Stimulated activated naive CD8-positive, alpha-beta T cell treated with anti-CD3 and anti-CD28 coated beads, Interleukin-15, Interleukin-2, amounts not matched to agents 100 U/mL and 50 U/mL, for 24 hours (primary cell): ENCODE results near the gene SIMC1.
"Not testable (repeated sequence)": the region's sequence is repeated elsewhere in the genome, so short reads cannot be mapped to it uniquely, and the experiment has no call there.

Experiments used
- ATAC-seq: fragments of 150-1000 bp; cut with Tn5 transposase; one replicate; pipeline ENCODE4 v1.10.0; 2021
- DNase-seq: peaks from one replicate; pipeline ENCODE4 v3.0.0; 2021

SIMC1 gene

DNA sequence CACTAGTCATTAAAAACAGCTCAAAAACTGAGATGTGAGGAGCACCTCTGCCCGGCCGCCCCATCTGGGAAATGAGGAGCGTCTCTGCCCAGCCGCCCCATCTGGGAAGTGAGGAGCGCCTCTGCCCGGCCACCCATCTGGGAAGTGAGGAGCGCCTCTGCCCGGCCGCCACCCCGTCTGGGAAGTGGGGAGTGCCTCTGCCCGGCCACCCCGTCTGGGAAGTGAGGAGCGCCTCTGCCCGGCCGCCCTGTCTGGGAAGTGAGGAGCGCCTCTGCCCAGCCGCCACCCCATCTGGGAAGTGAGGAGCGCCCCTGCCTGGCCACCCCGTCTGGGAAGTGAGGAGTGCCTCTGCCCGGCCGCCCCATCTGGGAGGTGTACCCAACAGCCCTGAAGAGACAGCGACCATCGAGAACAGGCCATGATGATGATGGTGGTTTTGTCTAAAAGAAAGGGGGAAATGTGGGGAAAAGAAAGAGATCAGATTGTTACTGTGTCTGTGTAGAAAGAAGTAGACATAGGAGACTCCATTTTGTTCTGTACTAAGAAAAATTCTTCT lies 23.7 kb upstream of the SIMC1 start:
- not testable (repeated sequence) for ATAC-seq, DNase-seq

DNA sequence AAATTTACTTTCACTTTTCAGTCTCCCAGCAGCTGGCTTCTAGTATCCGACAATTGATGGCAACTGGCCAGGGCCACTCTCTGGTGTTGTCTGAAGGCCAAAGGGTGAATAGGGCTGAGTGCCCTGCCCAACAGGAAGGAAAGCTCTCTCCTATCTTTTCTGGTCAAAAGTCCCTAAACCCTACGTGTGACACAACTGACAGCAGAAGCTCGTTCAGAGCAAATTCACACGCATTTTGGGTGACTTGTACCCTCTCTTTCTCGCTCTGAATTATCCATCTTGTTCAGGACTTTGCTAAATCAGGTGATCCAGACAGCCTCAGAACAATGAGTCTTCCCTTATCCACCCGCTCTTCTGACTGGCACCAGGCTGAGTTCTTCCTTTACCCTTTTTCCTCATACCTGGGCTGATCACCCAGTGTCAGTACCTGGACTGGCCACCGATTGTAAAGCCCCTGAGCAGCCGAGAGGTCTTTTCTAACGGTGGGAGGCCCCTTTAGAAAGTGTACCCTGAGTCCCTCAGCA lies 21.8 kb upstream of the SIMC1 start:
- ATAC-seq, DNase-seq: not testable (repeated sequence)

DNA sequence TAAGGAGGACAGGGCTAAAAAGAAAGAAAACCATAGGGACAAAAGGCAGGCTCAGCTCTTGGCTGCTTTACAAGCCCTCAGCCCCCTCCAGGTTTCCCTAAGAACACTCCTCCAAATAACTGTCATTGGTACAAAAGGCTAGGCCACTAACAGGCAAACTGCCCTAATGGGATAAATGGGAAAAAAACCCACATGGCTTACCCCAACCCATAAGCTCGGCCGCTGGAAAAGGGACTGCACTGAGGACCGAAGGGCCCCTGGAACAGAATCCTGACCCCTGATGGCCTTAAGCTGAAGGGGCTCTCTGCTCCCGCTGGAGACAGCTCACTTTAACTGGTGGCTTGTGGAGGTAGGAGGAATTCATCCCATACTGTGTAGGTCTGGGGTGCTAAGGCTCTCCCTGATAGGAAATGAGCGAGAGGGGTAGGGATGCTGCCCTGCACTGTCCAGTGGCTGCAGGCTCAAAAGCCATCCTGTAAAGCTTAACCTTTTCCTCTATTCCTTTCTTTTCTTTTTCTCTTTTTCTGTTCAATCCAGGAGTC lies 21.0 kb upstream of the SIMC1 start:
- not testable (repeated sequence) for ATAC-seq, DNase-seq

DNA sequence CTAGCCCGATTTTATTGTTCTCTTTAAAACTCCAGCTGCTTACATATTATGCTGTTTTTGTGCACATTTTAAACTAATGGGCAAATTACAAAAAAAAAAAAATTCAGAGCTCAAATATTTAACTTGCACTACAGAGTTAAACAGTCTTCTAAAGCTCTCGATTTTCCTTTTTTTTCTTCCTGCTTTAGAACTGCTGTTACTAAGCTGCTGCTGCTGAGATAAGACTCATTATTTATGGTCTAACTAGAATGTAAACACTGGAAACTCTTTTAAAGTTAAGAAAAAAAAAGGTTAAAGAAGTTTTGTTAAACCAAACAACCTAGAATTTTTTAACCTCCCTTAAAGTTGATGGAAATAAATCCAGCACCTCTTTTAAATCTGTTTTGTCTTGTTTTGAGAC lies 20.5 kb upstream of the SIMC1 start:
- DNase-seq, ATAC-seq: not testable (repeated sequence)

DNA sequence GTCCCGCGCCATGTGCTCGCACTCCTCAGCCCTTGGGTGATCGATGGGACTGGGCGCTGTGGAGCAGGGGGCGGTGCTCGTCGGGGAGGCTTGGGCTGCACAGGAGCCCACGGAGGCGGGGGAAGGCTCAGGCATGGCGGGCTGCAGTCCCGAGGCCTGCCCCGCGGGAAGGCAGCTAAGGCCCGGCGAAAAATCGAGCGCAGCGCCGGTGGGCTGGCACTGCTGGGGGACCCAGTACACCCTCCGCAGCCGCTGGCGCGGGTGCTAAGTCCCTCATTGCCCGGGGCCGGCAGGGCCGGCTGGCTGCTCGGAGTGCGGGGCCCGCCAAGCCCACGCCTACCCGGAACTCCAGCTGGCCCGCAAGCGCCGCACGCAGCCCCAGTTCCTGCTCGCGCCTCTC lies 16.2 kb upstream of the SIMC1 start:
- not testable (repeated sequence) for ATAC-seq

DNA sequence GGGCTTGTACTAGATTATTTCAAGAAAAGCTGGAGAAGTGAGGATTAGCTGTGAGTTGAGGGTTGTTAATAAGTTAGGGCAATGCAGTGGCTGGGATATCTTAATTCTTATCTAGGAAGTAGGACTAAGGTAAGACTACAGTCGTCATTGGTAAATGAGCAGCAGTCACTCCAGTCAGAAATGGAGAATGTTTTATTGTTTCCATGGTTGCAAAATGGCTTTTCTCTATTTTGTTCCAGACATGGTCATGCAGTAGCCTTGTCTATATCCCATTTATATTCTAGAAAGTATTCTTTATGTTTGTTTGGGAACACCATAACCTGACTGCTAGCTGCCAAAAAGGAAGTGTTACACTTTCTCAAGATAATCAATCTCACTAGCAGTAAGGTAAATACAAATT lies 9.9 kb upstream of the SIMC1 start:
- ATAC-seq, DNase-seq: not testable (repeated sequence)

More for the DNA sequence above, 16.2 kb upstream of the SIMC1 start:
- not testable (repeated sequence) for DNase-seq

DNA sequence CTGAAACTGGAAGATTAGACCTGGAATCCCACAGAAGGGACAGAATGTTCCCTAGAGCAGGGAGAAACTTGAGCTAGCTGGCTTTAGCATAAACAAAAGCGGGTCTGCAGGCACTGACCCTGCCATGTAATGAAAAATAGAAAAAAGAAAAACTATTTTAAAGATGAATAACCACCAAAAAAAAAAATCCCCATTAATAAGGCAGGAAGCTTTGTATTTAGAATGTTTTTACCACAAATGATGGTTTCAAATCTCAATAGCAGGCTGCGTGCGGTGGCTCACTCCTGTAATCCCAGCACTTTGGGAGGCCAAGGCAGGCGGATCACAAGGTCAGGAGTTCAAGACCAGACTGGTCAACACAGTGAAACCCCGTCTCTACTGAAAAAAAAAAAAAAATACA lies 5.0 kb upstream of the SIMC1 start:
- DNase-seq, ATAC-seq: not testable (repeated sequence)

DNA sequence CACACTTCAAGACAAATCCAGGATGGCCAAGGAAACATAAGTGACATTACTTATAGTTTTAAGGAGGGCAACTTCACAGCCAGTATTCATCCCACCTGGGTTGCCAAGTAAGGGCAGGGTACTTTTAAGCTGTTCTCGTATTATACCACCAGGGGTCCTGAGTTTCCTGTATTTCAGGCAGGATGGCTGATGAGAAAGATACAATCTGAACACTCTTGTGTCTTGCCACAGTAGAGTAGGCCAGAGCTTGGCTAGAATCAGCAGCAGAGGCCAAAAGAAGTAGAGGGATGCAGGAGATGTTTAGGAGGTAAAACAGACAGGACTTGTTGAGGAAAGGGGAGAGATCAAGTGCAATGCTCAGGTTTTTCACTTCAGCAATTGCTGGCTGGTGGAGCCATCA lies 3.1 kb upstream of the SIMC1 start:
- ATAC-seq (peak; percentile 48), DNase-seq (peak; percentile 14)

DNA sequence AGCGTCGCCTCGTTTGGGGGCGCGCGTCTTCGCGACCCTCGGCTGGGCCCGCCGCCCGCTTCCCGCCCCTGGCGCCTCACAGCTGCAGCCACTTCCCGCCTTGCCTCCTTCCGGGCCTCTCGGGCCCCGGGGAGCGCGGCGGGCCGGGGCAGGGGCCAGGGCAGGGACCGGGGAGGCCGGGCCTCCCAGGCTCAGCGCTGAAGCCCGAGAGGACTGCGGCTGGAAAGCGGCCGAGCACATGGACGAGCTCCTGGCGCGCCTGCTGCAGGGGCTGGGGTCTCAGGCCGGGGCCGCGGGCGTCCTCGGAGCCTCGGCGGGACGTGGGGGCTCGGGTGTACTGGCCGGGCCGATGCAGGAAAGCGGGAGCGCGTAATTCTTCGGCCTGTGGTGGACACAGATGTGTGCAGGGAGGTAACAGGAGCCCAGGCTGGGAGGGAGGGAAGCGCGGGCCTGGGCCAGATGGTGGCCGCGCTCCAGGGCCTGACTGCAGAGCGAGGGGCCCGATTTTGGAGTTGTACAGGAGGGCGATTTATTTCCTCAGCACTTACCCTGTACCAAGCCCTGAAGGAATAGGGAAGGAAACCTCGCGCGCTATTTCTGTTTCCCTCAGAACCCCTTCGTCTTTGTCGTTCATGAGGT lies 540 bp downstream of the SIMC1 start:
- peak; percentile 35 for ATAC-seq
- DNase-seq: not testable (repeated sequence)

DNA sequence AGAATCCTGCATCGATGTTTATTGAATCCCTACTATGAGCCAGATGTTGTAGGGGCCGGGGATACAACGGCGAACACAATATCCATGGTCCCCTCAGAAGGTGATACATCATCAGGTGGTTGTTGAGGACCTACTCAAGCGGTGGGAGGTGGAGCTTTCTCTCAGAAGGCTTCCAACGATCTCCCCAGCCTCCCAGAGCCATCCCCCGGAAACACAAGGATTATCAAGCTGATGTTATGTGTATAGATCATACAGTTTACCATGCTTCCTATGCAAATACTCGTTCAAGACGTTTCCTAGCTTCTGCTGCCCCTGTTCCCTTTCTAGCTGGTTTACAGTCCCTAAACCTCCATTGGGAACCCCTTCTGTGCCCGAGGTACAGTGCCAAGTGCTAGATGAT lies 1.1 kb downstream of the SIMC1 start:
- not testable (repeated sequence) for ATAC-seq, DNase-seq

DNA sequence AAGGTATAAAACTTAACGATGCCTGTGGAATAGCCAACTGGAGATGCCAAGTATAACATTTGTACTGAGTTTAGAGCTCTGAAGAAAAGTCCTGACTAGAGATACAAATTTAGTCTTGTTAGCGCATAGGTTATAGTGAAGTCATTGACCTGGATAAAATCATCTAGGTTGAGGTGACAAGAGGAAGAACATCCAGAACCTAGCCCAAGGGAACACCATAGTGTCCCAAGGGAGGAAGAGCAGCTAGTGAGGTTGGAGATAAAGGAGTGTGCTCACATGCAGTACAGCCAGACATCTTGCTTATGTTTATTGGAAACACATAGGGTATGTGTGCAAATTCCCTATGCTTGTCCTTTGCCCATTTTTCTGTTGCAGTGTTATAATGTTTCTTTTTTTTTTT lies 6.1 kb downstream of the SIMC1 start:
- ATAC-seq, DNase-seq: not testable (repeated sequence)

DNA sequence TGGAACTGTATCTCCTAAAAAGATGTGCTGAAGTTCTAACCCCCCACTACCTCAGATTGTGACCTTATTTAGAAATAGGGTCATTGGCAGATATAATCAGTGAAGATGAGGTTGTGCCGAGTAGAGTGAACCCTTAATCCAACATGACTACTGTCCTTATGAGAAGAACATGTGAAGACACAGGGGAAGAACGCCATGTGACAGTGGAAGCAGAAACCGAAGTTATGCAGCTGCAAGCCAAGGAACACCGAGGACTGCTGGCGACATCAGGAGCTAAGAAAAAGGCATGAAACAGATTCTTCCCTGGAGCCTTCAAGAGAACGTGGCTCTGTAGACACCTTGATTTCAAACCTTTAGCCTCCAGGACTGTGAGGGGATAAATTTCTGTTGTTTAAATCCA lies 6.8 kb downstream of the SIMC1 start:
- ATAC-seq, DNase-seq: not testable (repeated sequence)

DNA sequence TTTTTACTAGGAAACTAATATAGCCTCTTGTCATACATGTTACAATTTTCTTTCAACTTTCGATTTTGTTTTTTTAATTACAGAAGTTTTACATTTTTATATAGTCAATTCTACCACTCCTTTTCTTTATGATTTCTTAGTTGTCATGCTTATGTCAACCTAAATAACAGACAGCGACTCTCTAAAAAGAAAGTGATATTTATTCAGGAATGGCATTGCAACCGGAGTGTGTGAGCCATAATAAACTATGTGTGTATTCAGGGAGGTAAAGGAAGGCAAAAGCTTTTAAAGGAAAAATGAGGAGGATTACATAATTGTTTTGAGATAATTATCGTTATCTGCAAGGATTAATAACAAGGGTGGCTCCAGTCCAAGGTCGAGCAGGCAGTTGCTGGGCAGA lies 7.3 kb downstream of the SIMC1 start:
- ATAC-seq, DNase-seq: not testable (repeated sequence)

DNA sequence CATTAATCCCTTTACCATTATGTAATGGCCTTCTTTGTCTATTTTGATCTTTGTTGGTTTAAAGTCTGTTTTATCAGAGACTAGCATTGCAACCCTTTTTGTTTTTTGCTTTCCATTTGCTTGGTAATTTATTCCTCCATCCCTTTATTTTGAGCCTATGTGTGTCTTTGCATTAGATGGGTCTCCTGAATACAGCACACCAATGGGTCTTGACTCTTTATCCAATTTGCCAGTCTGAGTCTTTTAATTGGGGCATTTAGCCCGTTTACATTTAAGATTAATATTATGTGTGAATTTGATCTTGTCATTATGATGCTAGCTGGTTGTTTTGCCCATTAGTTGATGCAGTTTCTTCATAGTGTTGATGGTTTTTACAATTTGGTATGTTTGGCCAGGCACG lies 12.5 kb downstream of the SIMC1 start:
- ATAC-seq, DNase-seq: not testable (repeated sequence)

DNA sequence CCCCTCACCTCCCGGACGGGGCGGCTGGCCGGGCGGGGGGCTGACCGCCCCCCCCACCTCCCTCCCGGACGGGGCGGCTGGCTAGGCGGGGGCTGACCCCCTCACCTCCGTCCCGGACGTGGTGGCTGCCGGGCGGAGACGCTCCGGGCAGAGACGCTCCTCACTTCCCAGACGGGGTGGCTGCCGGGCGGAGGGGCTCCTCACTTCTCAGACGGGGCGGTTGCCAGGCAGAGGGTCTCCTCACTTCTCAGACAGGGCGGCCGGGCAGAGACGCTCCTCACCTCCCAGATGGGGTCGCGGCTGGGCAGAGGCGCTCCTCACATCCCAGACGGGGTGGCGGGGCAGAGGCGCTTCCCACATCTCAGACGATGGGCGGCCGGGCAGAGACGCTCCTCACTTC lies 13.9 kb downstream of the SIMC1 start:
- not testable (repeated sequence) for ATAC-seq, DNase-seq

DNA sequence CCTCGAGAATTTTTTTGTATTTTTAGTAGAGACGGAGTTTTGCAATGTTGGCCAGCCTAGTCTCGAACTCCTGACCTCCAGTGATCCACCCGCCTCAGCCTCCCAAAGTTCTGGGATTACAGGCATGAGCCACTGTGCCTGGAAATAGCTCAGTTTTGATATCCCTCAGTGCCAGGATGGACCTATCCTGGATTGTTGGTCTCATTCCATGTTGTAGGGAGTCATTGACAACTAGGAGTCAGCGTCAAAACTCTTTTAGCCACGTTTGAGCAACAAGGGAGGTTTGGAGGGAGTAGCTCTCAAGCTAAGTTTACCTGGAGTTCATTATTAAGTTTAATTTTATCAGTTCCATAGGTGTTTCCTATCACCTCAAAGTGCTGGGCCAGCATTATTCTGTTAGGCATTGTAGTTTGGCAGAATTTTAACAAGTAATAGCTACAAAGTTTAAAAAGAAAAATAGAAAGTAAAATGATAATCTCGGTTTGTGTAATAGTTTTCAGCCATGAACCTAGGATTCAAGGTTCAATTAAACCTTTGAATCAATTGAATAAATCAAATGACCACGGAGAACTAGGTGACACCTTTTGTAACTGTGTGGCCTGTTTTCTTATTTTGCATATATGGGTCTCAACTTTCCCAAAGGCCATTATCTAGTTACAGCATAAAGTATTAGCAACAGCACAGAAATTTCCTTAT lies 15.3 kb downstream of the SIMC1 start:
- ATAC-seq, DNase-seq: not testable (repeated sequence)

DNA sequence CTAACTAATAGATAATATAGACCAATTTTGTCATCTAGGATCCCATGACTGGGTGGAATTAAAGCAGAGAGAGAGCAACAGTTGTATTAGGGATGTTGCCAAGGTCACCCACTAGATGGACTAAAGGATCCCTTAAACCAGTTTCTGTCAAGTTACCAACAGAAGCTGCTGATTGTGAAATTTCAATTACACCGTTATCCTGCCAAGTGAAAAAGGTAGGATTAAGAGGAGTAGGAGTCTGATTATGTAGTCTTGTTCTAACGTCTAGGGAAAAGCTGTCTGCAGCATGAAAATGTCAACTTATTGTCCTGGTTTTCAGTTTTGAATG lies 15.8 kb downstream of the SIMC1 start:
- not testable (repeated sequence) for ATAC-seq, DNase-seq

DNA sequence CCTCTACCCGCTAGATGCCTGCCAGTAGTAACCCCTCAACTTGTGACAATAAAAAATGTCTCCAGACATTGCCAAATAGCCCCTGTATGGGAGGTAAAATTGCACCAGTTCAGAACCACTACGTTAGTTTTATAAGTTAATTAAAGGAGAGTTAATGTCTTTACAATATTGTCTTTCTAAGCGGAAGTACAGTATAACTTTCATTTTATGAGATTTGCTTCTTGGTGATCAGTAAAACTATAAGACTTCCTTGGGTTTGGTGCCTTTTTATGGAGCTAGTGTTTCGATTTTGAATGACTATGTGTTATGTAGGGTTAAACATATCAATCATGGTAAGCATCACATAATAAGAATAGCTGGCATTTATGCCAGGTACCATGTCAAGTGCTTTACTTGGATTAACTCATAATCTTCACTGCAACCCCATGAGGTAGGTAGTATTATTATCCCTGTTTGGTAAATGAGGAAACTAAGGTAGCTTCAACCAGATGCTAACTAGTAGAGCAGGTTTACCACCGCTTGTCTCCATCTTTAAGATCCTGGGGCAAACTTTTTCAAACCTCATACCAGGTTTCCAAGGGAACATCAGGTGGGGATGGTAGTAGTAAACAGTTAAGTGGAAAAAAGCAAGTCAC lies 19.8 kb downstream of the SIMC1 start:
- not testable (repeated sequence) for ATAC-seq, DNase-seq

DNA sequence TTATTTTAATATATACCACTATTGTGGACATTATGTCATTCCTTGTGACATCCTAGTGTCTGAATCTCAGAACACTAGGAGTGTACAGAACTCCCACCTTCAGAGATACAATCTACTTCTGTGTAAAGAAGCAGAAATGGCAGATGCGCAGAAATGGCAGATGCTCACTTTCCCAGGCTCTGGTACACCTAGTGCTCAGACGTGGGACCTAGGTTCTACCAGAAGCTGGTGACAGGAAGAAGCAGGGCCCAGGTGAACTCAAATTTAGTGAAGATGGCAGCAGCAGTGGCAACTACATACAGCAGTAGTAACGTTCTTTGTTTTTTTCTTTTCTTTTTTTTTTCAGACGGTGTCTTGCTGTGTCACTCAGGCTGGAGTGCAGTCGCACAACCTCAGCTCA lies 22.5 kb downstream of the SIMC1 start:
- not testable (repeated sequence) for ATAC-seq, DNase-seq

DNA sequence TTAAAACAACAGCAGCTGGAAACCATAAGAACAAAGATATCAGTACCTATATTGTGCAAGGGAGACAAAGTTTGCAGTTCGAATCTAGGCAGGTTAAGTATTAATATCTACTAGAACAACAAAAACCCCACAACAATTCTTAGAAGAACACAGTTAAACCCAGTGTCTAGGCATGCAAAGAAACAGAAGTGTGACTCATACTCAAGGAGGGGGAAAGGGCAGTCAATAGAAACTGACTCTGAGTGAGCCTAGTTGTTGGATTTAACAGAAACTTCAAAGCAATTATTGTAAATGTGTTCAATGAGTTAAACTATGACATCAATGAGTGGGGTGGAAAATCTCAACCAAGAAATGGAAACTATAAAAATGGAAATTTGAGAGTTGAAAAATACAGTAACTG lies 28.2 kb downstream of the SIMC1 start:
- peak; percentile 97 for ATAC-seq
- DNase-seq: not testable (repeated sequence)

DNA sequence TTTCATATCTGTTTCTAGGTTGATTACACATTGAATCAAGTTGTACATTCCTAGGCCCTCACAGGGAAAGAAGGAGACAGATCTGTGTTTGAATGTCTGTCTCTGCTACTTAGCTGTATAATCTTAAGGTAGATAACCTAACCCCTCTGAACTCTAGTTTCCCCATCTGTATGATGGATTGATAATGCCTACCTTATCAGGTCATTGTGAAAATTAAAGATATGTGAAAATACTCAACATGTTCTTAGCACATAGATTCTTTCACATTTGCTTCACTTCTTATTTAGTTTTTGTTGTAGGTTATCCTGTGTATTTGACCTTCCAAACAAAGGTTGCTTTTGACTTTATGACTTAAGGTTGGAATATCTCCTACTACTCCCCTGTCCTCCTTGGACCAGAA lies 50.8 kb downstream of the SIMC1 start:
- ATAC-seq, DNase-seq: not testable (repeated sequence)
